Measurements from ENCODE around the gene MCC. TPM values are rescaled to one million over a fixed set of nuclear protein-coding genes. Genes with fewer than 3 reads are reported as not detected.

The MCC gene
- total RNA-seq, 1 donor from 2014 or later = 14.0 TPM

- no peak overlapping the region for H3K27ac Mint-ChIP-seq (ENCODE audit: unreplicated experiment)
- H3K36me3 Mint-ChIP-seq (ENCODE audit: unreplicated experiment) = peaks cover 3% of the 10 kb centered on the region
- no peak for DNase-seq (ENCODE audit: extremely low spot score, unreplicated experiment)
- H3K4me1 Mint-ChIP-seq (ENCODE audit: unreplicated experiment) = peaks cover 2% of the 10 kb centered on the region
- peaks cover 20% of the 10 kb centered on the region for H3K9me3 Mint-ChIP-seq (ENCODE audit: unreplicated experiment)
- TF ChIP-seq CTCF (IDR thresholded peaks at IDR 0.05) = no peak
- no peaks in the 10 kb centered on the region for H3K27me3 Mint-ChIP-seq (ENCODE audit: unreplicated experiment)
- H3K4me3 Mint-ChIP-seq (ENCODE audit: unreplicated experiment) = no peak overlapping the region
Observed at GRCh38 chr5:113190347-113190746, 297.9 kb downstream of the MCC start.

- no peak overlapping the region for H3K27ac Mint-ChIP-seq (ENCODE audit: unreplicated experiment)
Observed at GRCh38 chr5:113189291-113189690, 299.0 kb downstream of the MCC start.

GRCh38 chr5:113188436-113188835 is 299.8 kb downstream of the MCC start:
- Mint-ChIP-seq H3K27me3 (ENCODE audit: unreplicated experiment) (no peaks in the 10 kb centered on the region), H3K27ac (ENCODE audit: unreplicated experiment) (no peak overlapping the region), H3K4me3 (ENCODE audit: unreplicated experiment) (no peak overlapping the region), H3K36me3 (ENCODE audit: unreplicated experiment) (peaks cover 3% of the 10 kb centered on the region), H3K9me3 (ENCODE audit: unreplicated experiment) (peaks cover 8% of the 10 kb centered on the region), H3K4me1 (ENCODE audit: unreplicated experiment) (peaks cover 2% of the 10 kb centered on the region)
- TF ChIP-seq CTCF (IDR thresholded peaks at IDR 0.05) = no peak
- no peak for DNase-seq (ENCODE audit: extremely low spot score, unreplicated experiment)

More at GRCh38 chr5:113189291-113189690, 299.0 kb downstream of the MCC start:
- Mint-ChIP-seq H3K27me3 (ENCODE audit: unreplicated experiment) (no peaks in the 10 kb centered on the region), H3K9me3 (ENCODE audit: unreplicated experiment) (peaks cover 17% of the 10 kb centered on the region), H3K4me1 (ENCODE audit: unreplicated experiment) (peaks cover 2% of the 10 kb centered on the region), H3K4me3 (ENCODE audit: unreplicated experiment) (no peak overlapping the region), H3K36me3 (ENCODE audit: unreplicated experiment) (peaks cover 3% of the 10 kb centered on the region)
- no peak for DNase-seq (ENCODE audit: extremely low spot score, unreplicated experiment)
- TF ChIP-seq CTCF (IDR thresholded peaks at IDR 0.05) = no peak

GRCh38 chr5:113187906-113188305 is 300.3 kb downstream of the MCC start:
- no peak for TF ChIP-seq CTCF (IDR thresholded peaks at IDR 0.05)
- DNase-seq (ENCODE audit: extremely low spot score, unreplicated experiment) = no peak
- no peak overlapping the region for H3K4me3 Mint-ChIP-seq (ENCODE audit: unreplicated experiment)
- peaks cover 2% of the 10 kb centered on the region for H3K4me1 Mint-ChIP-seq (ENCODE audit: unreplicated experiment)
- H3K36me3 Mint-ChIP-seq (ENCODE audit: unreplicated experiment) = peaks cover under 1% of the 10 kb centered on the region
- H3K27ac Mint-ChIP-seq (ENCODE audit: unreplicated experiment) = no peak overlapping the region
- peaks cover 5% of the 10 kb centered on the region for H3K9me3 Mint-ChIP-seq (ENCODE audit: unreplicated experiment)
- H3K27me3 Mint-ChIP-seq (ENCODE audit: unreplicated experiment) = no peaks in the 10 kb centered on the region

GRCh38 chr5:113186061-113186460 is 302.2 kb downstream of the MCC start:
- Mint-ChIP-seq H3K27me3 (ENCODE audit: unreplicated experiment) (no peaks in the 10 kb centered on the region), H3K36me3 (ENCODE audit: unreplicated experiment) (no peaks in the 10 kb centered on the region), H3K27ac (ENCODE audit: unreplicated experiment) (no peak overlapping the region), H3K4me3 (ENCODE audit: unreplicated experiment) (no peak overlapping the region), H3K9me3 (ENCODE audit: unreplicated experiment) (no peaks in the 10 kb centered on the region), H3K4me1 (ENCODE audit: unreplicated experiment) (peaks cover 2% of the 10 kb centered on the region)
- no peak for TF ChIP-seq CTCF (IDR thresholded peaks at IDR 0.05)
- no peak for DNase-seq (ENCODE audit: extremely low spot score, unreplicated experiment)

Data from osteocyte (in vitro differentiated cells).